Trophoblast cell (in vitro differentiated cells and primary cell): ENCODE results near the gene GFM2.

Experiments used
- DNase-seq, 2 donors: peaks; one replicate each; pipeline ENCODE4 v3.0.0-alpha.2; 2016
- H2AFZ ChIP-seq: 2 replicates; pipeline ENCODE4 v1.6.1; 2013; ENCODE audit warnings: low read length, moderate library complexity, mild to moderate bottlenecking; ENCODE audit not compliant: insufficient read depth, poor library complexity
- H2AK5ac ChIP-seq: 2 replicates; pipeline ENCODE4 v1.6.1; 2013; ENCODE audit warnings: mild to moderate bottlenecking, low read length
- H2BK120ac ChIP-seq: 2 replicates; pipeline ENCODE4 v1.6.1; 2013; ENCODE audit warnings: low read length, mild to moderate bottlenecking, moderate library complexity; ENCODE audit not compliant: insufficient read depth, poor library complexity
- H2BK12ac ChIP-seq: 2 replicates; pipeline ENCODE4 v1.6.1; 2013; ENCODE audit warnings: mild to moderate bottlenecking, low read length, moderate library complexity
- H2BK5ac ChIP-seq: 2 replicates; pipeline ENCODE4 v1.6.1; 2013; ENCODE audit warnings: low read length, low read depth, moderate library complexity, mild to moderate bottlenecking; ENCODE audit not compliant: poor library complexity
- H3K14ac ChIP-seq: 2 replicates; pipeline ENCODE4 v1.6.1; 2013; ENCODE audit warnings: mild to moderate bottlenecking, low read length
- H3K18ac ChIP-seq: 2 replicates; pipeline ENCODE4 v1.6.1; 2013; ENCODE audit warnings: mild to moderate bottlenecking, low read length
- H3K23ac ChIP-seq: 2 replicates; pipeline ENCODE4 v1.6.1; 2013; ENCODE audit warnings: low read length
- H3K27ac ChIP-seq: 2 replicates; pipeline ENCODE4 v1.5.1; 2013; ENCODE audit warnings: low read depth, mild to moderate bottlenecking, inconsistent platforms, low read length, moderate library complexity
- H3K27me3 ChIP-seq: 2 replicates; pipeline ENCODE4 v1.6.1; 2013; ENCODE audit warnings: inconsistent platforms, mild to moderate bottlenecking, low read length, moderate library complexity; ENCODE audit not compliant: insufficient read depth
- H3K36me3 ChIP-seq, 2 experiments: 1 replicate in 1 of 2; 2 replicates in 1 of 2; pipeline ENCODE4 v1.6.1; 2013; ENCODE audit warnings: low read length in 2 of 2, mild to moderate bottlenecking in 2 of 2, moderate library complexity in 1 of 2; ENCODE audit not compliant: insufficient read depth in 2 of 2, control insufficient read depth in 1 of 2
- H3K4ac ChIP-seq: 2 replicates; pipeline ENCODE4 v1.6.1; 2013; ENCODE audit warnings: low read depth, mild to moderate bottlenecking, low read length, moderate library complexity
- H3K4me1 ChIP-seq, 2 experiments: 1 replicate in 1 of 2; 2 replicates in 1 of 2; pipeline ENCODE4 v1.6.1; 2013; ENCODE audit warnings: low read length in 2 of 2, mild to moderate bottlenecking in 2 of 2, moderate library complexity in 1 of 2; ENCODE audit not compliant: insufficient read depth in 2 of 2, control insufficient read depth in 1 of 2
- H3K4me2 ChIP-seq: 2 replicates; pipeline ENCODE4 v1.6.1; 2013; ENCODE audit warnings: inconsistent platforms, mild to moderate bottlenecking, low read length, moderate library complexity
- H3K4me3 ChIP-seq: 2 replicates; pipeline ENCODE4 v1.5.1; 2013; ENCODE audit warnings: mild to moderate bottlenecking, low read depth, low read length, inconsistent platforms
- H3K79me1 ChIP-seq: one replicate; pipeline ENCODE4 v1.6.1; 2013; ENCODE audit warnings: low read length
- H3K79me2 ChIP-seq: 2 replicates; pipeline ENCODE4 v1.6.1; 2013; ENCODE audit warnings: low read length, mild to moderate bottlenecking; ENCODE audit not compliant: control insufficient read depth, insufficient read depth, poor library complexity
- H3K9ac ChIP-seq: 2 replicates; pipeline ENCODE4 v1.6.1; 2013; ENCODE audit warnings: mild to moderate bottlenecking, low read length
- H3K9me3 ChIP-seq: 2 replicates; pipeline ENCODE4 v1.6.1; 2013; ENCODE audit warnings: low read depth, mild to moderate bottlenecking, control low read depth, inconsistent platforms, low read length; ENCODE audit not compliant: insufficient read depth
- H4K12ac ChIP-seq: 2 replicates; pipeline ENCODE4 v1.6.1; 2013; ENCODE audit warnings: low read depth, mild to moderate bottlenecking, low read length, moderate library complexity
- H4K8ac ChIP-seq: 2 replicates; pipeline ENCODE4 v1.6.1; 2013; ENCODE audit warnings: low read depth, mild to moderate bottlenecking, low read length, moderate library complexity
- H4K91ac ChIP-seq: one replicate; pipeline ENCODE4 v1.6.1; 2013; ENCODE audit warnings: low read depth, mild to moderate bottlenecking, low read length, moderate library complexity
- WGBS: extraction: QIAGEN DNeasy Blood & Tissue Kit; methylation state at CpG from one replicate; pipeline ENCODE4 v1.1.7; 2013; ENCODE audit warnings: missing lambda C conversion rate; ENCODE audit not compliant: insufficient read length, insufficient coverage; ENCODE audit errors: extremely low coverage; 5-methylcytosine and 5-hydroxymethylcytosine counted together

Gene GFM2

GRCh38 chr5:74686962-74687751 is 79.8 kb downstream of the GFM2 start:
- WGBS, result no CpG with 5 or more reads among the region's 5 CpGs
- Histone ChIP-seq H3K9ac (no peak overlapping the region), H3K4me1 (peaks cover 2 to 6% of the 10 kb centered on the region in 2 experiments), H3K27me3 (no peaks in the 10 kb centered on the region), H2BK120ac (no peak overlapping the region), H2AFZ (no peak overlapping the region), H3K9me3 (no peaks in the 10 kb centered on the region), H3K4me3 (no peak overlapping the region), H3K4ac (no peak overlapping the region), H3K79me1 (peaks cover 5% of the 10 kb centered on the region), H2BK5ac (no peak overlapping the region), H4K8ac (no peak overlapping the region), H3K36me3 (peaks cover 2 to 3% of the 10 kb centered on the region in 2 experiments), H2BK12ac (no peak overlapping the region), H4K91ac (no peak overlapping the region), H3K27ac (no peak overlapping the region), H4K12ac (no peak overlapping the region), H3K79me2 (peaks cover 5% of the 10 kb centered on the region), H3K18ac (no peak overlapping the region), H3K14ac (no peak overlapping the region), H3K4me2 (no peak overlapping the region), H2AK5ac (no peak overlapping the region), H3K23ac (no peak overlapping the region)
- DNase-seq, result peak; percentile 89 to 97

- DNase-seq, result peak in 1 of 2 donors; percentile 35
- Histone ChIP-seq H3K4ac (no peak overlapping the region), H4K8ac (no peak overlapping the region), H2BK12ac (no peak overlapping the region), H3K9ac (no peak overlapping the region), H2BK120ac (no peak overlapping the region), H3K79me2 (peaks cover 5% of the 10 kb centered on the region), H3K4me1 (peaks cover 2 to 6% of the 10 kb centered on the region in 2 experiments), H3K23ac (no peak overlapping the region), H3K14ac (no peak overlapping the region), H3K9me3 (no peaks in the 10 kb centered on the region), H4K91ac (no peak overlapping the region), H3K4me3 (no peak overlapping the region), H3K79me1 (peaks cover 5% of the 10 kb centered on the region), H2AK5ac (no peak overlapping the region), H2AFZ (no peak overlapping the region), H3K36me3 (peaks cover 2 to 3% of the 10 kb centered on the region in 2 experiments), H4K12ac (no peak overlapping the region), H3K18ac (no peak overlapping the region), H3K27ac (no peak overlapping the region), H3K4me2 (peak overlapping the region; percentile 70), H2BK5ac (no peak overlapping the region), H3K27me3 (no peaks in the 10 kb centered on the region)
- WGBS, result no CpG with 5 or more reads among the region's 10 CpGs
Observed at GRCh38 chr5:74685979-74686631, 80.8 kb downstream of the GFM2 start.

- Histone ChIP-seq H3K4me3 (peak within 1 kb of the TSS; percentile 90), H3K4me1 (peaks cover 2 to 6% of the 10 kb centered on the region in 2 experiments), H3K9me3 (no peaks in the 10 kb centered on the region), H3K27ac (no peak within 1 kb of the TSS), H3K79me1 (peaks cover 5% of the 10 kb centered on the region), H3K4ac (peak within 1 kb of the TSS; percentile 26), H3K79me2 (peaks cover 5% of the 10 kb centered on the region), H3K4me2 (peak within 1 kb of the TSS; percentile 70), H3K14ac (peak within 1 kb of the TSS; percentile 89), H3K27me3 (no peaks in the 10 kb centered on the region), H3K23ac (no peak within 1 kb of the TSS), H2BK12ac (peak within 1 kb of the TSS; percentile 37), H2BK5ac (peak within 1 kb of the TSS; percentile 49), H2AFZ (peak within 1 kb of the TSS; percentile 87), H4K91ac (peak within 1 kb of the TSS; percentile 69), H3K18ac (peak within 1 kb of the TSS; percentile 93), H2AK5ac (no peak within 1 kb of the TSS), H4K8ac (peak within 1 kb of the TSS; percentile 88), H4K12ac (peak within 1 kb of the TSS; percentile 79), H3K9ac (peak within 1 kb of the TSS; percentile 78), H3K36me3 (peaks cover under 1% of the 10 kb centered on the region in 2 experiments), H2BK120ac (peak within 1 kb of the TSS; percentile 86)
- WGBS, result no CpG with 5 or more reads among the region's 78 CpGs
- peak; percentile 98 for DNase-seq
Observed at GRCh38 chr5:74684900-74685851, 81.7 kb downstream of the GFM2 start, which contains the start of gene HEXB. TSS of gene HEXB (plus strand) at chr5:74685233. CDS start at chr5:74685261, 28 bp downstream.

GRCh38 chr5:74679966-74680365 is 87.0 kb downstream of the GFM2 start:
- Histone ChIP-seq H4K12ac (no peak overlapping the region), H3K9me3 (no peaks in the 10 kb centered on the region), H3K4me2 (no peak overlapping the region), H3K9ac (no peak overlapping the region), H2AFZ (no peak overlapping the region), H2BK5ac (no peak overlapping the region), H3K4ac (no peak overlapping the region), H2BK120ac (no peak overlapping the region), H3K14ac (no peak overlapping the region), H3K36me3 (no peaks in the 10 kb centered on the region), H4K91ac (no peak overlapping the region), H4K8ac (no peak overlapping the region), H3K4me3 (no peak overlapping the region), H3K4me1 (no peaks in the 10 kb centered on the region), H2BK12ac (no peak overlapping the region), H2AK5ac (no peak overlapping the region), H3K27ac (no peak overlapping the region), H3K79me1 (no peaks in the 10 kb centered on the region), H3K79me2 (no peaks in the 10 kb centered on the region), H3K27me3 (no peaks in the 10 kb centered on the region), H3K23ac (no peak overlapping the region), H3K18ac (no peak overlapping the region)
- no peak for DNase-seq
- no CpG with 5 or more reads among the region's 4 CpGs for WGBS
